Osteocyte (in vitro differentiated cells): ENCODE measurements around the gene CAMK2D. TPM values are rescaled to one million over a fixed set of nuclear protein-coding genes. Genes with fewer than 3 reads are reported as not detected.

Experiments used
- DNase-seq: peaks from one replicate; pipeline ENCODE4 v3.0.0; 2021; ENCODE audit warnings: mixed read lengths; ENCODE audit not compliant: unreplicated experiment; ENCODE audit errors: extremely low spot score
- H3K27ac Mint-ChIP-seq: one replicate; pipeline ENCODE4 v1.8.0; 2021; ENCODE audit warnings: mild to moderate bottlenecking, mixed read lengths; ENCODE audit not compliant: unreplicated experiment
- H3K27me3 Mint-ChIP-seq: one replicate; pipeline ENCODE4 v1.8.0; 2021; ENCODE audit warnings: mixed read lengths; ENCODE audit not compliant: unreplicated experiment
- H3K36me3 Mint-ChIP-seq: one replicate; pipeline ENCODE4 v1.8.0; 2021; ENCODE audit warnings: mixed read lengths; ENCODE audit not compliant: unreplicated experiment
- H3K4me1 Mint-ChIP-seq: one replicate; pipeline ENCODE4 v1.8.0; 2021; ENCODE audit warnings: mixed read lengths; ENCODE audit not compliant: unreplicated experiment
- H3K4me3 Mint-ChIP-seq: one replicate; pipeline ENCODE4 v1.8.0; 2021; ENCODE audit warnings: mild to moderate bottlenecking, moderate library complexity, mixed read lengths; ENCODE audit not compliant: unreplicated experiment
- H3K9me3 Mint-ChIP-seq: one replicate; pipeline ENCODE4 v1.8.0; 2021; ENCODE audit warnings: mixed read lengths; ENCODE audit not compliant: unreplicated experiment
- CTCF ChIP-seq: fragments of 200-600 bp; sonication (generic); IDR thresholded peaks from 2 replicates; pipeline ENCODE4 v1.5.0; 2021; ENCODE audit warnings: antibody characterized with exemption, mild to moderate bottlenecking, moderate library complexity
- total RNA-seq: library from RNA; stranded (reverse); gene quantifications from 2 replicates; pipeline ENCODE4 v1.2.1, GENCODE V29; 2021

CAMK2D gene
- total RNA-seq, 1 donor from 2014 or later, result 84.3 TPM

- no peak for DNase-seq
- TF ChIP-seq CTCF, result no peak
- Mint-ChIP-seq H3K9me3 (no peaks in the 10 kb centered on the region), H3K36me3 (no peaks in the 10 kb centered on the region), H3K27me3 (no peaks in the 10 kb centered on the region), H3K4me1 (peaks cover 35% of the 10 kb centered on the region), H3K27ac (peak overlapping the region; percentile 85), H3K4me3 (peak overlapping the region; percentile 59)
These were observed 103.8 kb downstream of the CAMK2D start for GRCh38 chr4:113657586-113658233.

DNA sequence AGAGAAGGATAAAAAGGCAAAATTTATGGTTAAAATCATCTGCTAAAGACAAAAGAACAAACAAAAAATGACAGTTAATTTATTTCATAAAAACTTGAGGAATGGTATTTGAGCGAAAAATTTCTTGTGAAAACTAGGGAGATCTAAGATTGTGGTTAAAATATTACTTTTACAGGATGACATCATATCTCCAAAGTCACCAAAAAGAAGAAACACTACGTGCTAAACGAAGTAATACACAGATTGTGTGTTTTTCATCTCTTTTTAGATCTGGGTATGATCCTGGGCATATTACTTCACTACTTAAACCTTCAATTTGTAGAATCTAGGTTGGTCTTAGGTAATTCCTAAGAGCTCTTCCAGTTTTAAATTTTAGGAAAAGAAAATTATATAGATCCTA is 107.7 kb downstream of the CAMK2D start:
- H3K27ac Mint-ChIP-seq, result no peak overlapping the region
- DNase-seq, result no peak
- peaks cover 5% of the 10 kb centered on the region for H3K36me3 Mint-ChIP-seq
- no peak for TF ChIP-seq CTCF
- H3K9me3 Mint-ChIP-seq, result no peaks in the 10 kb centered on the region
- H3K27me3 Mint-ChIP-seq, result no peaks in the 10 kb centered on the region
- peaks cover 38% of the 10 kb centered on the region for H3K4me1 Mint-ChIP-seq
- no peak overlapping the region for H3K4me3 Mint-ChIP-seq

DNA sequence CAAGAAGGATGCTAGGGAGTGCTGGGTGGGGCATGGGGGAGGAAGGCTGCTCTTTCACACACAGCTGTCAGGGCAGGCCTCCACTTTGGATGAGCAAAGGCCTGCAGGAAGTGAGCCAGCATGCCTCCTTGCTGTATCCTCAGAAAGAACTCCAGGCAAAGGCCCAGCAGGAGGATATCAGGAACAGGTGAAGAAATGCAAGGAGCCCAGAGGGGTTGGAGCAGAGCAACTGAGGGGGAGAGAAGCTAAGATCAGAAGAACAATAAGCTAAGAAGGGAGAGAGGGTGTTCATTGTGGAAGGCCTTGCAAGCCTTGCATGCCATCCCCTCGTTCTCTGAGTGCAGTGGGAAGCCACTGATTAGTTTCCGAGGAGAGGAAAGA is 115.1 kb downstream of the CAMK2D start:
- no peak overlapping the region for H3K4me3 Mint-ChIP-seq
- no peaks in the 10 kb centered on the region for H3K27me3 Mint-ChIP-seq
- H3K27ac Mint-ChIP-seq, result no peak overlapping the region
- H3K9me3 Mint-ChIP-seq, result no peaks in the 10 kb centered on the region
- H3K4me1 Mint-ChIP-seq, result peaks cover 28% of the 10 kb centered on the region
- no peak for DNase-seq
- no peak for TF ChIP-seq CTCF
- H3K36me3 Mint-ChIP-seq, result peaks cover 21% of the 10 kb centered on the region

- H3K27me3 Mint-ChIP-seq, result no peaks in the 10 kb centered on the region
- H3K27ac Mint-ChIP-seq, result no peak overlapping the region
- TF ChIP-seq CTCF, result no peak
- no peak for DNase-seq
- H3K9me3 Mint-ChIP-seq, result no peaks in the 10 kb centered on the region
- no peak overlapping the region for H3K4me3 Mint-ChIP-seq
- peaks cover 27% of the 10 kb centered on the region for H3K4me1 Mint-ChIP-seq
- H3K36me3 Mint-ChIP-seq, result peaks cover 20% of the 10 kb centered on the region
These were observed 115.6 kb downstream of the CAMK2D start for GRCh38 chr4:113645771-113646441.

DNA sequence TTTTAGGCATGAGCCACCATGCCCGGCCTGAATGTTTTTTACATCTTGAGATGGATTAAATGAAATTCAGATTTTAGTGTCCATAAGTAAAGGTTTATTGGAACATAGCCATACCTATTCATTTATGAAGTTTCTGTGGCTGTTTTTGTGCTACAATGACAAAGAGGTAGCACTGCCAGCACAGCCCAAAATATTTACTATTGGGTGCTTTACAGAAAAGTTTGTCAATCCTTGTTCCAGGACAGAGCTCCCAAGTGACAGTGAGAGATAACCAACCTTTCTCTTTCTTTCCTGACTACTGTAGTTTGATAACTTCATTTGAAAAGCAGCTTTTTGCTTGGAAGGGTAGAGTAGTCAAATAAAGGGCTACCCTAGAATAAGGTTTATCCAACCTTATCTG is 116.2 kb downstream of the CAMK2D start:
- H3K27me3 Mint-ChIP-seq, result no peaks in the 10 kb centered on the region
- H3K9me3 Mint-ChIP-seq, result no peaks in the 10 kb centered on the region
- no peak for DNase-seq
- no peak overlapping the region for H3K4me3 Mint-ChIP-seq
- TF ChIP-seq CTCF, result no peak
- H3K4me1 Mint-ChIP-seq, result peaks cover 24% of the 10 kb centered on the region
- H3K27ac Mint-ChIP-seq, result no peak overlapping the region
- H3K36me3 Mint-ChIP-seq, result peaks cover 18% of the 10 kb centered on the region
